Epidermal melanocyte (primary cell): ENCODE results near the gene LY6G6F.

Experiments
- DNase-seq: peaks from one replicate; pipeline ENCODE4 v3.0.0; 2011; ENCODE audit warnings: low spot score; ENCODE audit not compliant: insufficient read length

Gene LY6G6F

GRCh38 chr6:31737315-31737990, 30.8 kb downstream of the LY6G6F start:
- no peak for DNase-seq

GRCh38 chr6:31737991-31738979, 31.6 kb downstream of the LY6G6F start:
- DNase-seq, result peak; percentile 81

DNA sequence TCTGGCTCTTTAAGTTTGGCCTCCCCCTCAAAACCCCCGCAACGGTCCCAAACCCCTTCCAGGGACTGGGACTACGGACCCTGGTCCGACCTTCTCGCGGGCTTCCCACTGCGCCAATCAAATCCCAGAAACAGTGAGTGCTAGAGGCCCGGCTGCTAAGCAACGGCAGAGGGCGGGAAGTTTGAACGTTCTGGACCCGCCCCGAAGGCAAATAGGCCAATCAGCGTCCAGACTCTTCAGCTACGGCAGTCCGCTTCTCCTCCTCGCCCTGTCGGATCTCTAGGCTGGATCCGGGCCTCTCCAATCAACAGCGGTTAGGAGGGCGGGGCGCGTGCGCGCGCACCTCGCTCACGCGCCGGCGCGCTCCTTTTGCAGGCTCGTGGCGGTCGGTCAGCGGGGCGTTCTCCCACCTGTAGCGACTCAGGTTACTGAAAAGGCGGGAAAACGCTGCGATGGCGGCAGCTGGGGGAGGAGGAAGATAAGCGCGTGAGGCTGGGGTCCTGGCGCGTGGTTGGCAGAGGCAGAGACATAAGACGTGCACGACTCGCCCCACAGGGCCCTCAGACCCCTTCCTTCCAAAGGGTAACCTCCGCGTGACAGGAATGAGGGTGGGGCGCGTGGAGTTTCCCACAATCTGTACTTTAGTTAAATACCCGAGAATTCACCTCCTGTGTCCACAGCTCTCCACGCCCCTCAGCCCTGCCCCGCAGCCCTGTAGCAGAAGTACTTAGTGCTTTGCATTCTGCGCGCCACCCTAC, 33.2 kb downstream of the LY6G6F start, which contains the start of gene MSH5:
Gene MSH5, plus strand, starts transcription at position 367 of the 758 bp plus-strand sequence. CDS start 462 bp downstream, outside the sequence.
- DNase-seq, result peak; percentile 92

GRCh38 chr6:31740397-31741223, 33.9 kb downstream of the LY6G6F start:
- DNase-seq, result no peak

DNA sequence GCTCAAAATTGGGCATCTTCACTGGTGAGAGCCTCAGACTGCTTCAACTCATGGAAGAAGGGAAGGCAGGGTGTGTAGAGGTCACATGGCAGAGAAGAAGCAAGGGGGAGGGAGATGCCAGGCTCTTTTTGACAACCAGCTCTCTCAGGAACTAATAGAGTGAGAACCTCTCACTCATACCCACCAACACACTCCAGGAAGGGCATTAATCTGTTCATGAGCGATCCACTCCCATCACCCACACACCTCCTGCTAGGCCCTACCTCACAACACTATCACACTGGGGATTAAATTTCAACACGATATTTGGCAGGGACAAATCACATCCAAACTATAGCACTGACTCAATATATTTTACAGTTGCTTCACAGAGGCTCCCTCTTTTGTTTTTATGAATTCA, 35.1 kb downstream of the LY6G6F start:
- no peak for DNase-seq

GRCh38 chr6:31742894-31743293, 36.2 kb downstream of the LY6G6F start:
- no peak for DNase-seq

DNA sequence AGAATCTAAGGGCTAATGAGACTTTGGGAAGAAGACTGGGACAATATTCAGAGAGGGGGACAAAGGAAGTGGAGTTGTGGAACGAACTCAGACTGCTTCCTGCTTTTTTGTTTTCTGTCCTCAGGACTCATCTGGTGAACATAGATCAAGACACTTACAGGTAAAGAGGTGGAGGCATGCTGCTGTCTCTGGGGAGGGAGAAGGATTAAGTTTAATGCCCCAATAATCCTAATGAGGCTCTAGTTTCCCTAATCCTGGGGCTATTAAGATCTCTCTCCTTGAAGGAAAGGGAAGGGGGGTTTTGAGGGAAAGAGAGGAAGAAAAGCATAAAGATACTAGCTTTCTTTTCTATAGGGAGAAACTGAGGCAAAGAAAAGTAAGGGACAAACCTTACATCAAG, 37.8 kb downstream of the LY6G6F start:
- no peak for DNase-seq

DNA sequence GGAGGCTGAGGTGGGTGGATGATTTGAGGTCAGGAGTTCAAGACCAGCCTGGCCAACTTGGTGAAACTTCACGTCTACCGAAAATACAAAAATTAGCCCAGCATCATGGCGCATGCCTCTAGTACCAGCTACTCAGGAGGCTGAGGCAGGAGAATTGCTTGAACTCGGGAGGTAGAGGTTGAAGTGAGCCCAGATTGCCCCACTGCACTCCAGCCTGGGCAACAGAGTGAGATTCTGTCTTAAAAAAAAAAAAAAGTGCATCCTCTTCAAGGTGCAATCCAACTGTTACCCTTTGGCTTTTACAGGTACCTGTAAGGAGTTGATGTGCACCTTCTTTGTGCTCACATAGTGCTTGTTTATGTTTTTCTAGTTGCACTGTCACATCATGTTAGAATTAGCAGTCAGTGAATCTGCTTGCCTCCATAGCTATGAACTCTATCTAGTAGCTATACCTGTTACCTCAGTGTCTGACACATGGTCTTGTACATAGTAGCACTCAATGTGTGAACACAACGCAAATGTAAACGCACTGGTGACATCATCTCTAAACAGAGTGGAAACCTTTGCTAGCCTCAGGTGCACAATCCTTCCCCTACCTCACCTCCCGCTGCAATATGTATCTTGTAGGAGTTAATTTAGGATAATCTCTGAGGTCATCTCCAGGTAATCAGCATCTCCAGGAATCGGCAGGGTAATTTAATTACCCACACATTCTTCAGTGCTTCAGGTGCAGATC, 42.8 kb downstream of the LY6G6F start:
- no peak for DNase-seq

GRCh38 chr6:31750411-31751022, 43.9 kb downstream of the LY6G6F start:
- no peak for DNase-seq

GRCh38 chr6:31752739-31753319, 46.2 kb downstream of the LY6G6F start:
- no peak for DNase-seq

DNA sequence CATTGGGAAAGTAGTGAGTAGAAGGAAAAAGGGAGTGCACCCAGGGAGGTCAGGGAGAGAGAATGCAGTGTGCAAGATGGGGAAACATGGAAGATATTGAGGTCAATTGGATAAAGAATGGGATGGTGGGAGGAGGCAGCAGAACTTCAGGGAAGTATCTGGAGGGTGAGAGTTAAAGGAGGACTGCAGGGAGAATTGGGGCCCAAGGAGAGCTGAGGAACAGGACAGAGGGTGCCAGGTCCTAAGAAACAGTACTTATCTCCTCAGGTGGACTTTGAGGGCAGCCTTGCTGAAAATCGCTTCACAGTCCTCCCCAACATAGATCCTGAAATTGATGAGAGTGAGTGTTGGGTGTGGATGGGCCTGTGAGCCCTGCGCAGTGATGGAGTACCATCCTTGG, 51.6 kb downstream of the LY6G6F start:
- DNase-seq, result no peak
